Muscle of leg (tissue), 11 donors: ENCODE data around the gene TH. TPM values are rescaled to one million over a fixed set of nuclear protein-coding genes. Genes with fewer than 3 reads are reported as not detected.
A peak's percentile ranks its signal among the peaks of the same experiment; 100 is the strongest.

ENCODE experiments used
- DNase-seq: peaks from one replicate; pipeline ENCODE4 v3.0.0; 2013
- H3K27ac ChIP-seq: one replicate; pipeline ENCODE4 v1.5.1; 2013; ENCODE audit warnings: mild to moderate bottlenecking, low read length, control low read depth
- H3K27me3 ChIP-seq: one replicate; pipeline ENCODE4 v1.6.1; 2013; ENCODE audit warnings: low read length; ENCODE audit not compliant: control insufficient read depth, insufficient read depth
- H3K36me3 ChIP-seq: one replicate; pipeline ENCODE4 v1.6.1; 2013; ENCODE audit warnings: low read length; ENCODE audit not compliant: control insufficient read depth, insufficient read depth
- H3K4me1 ChIP-seq: one replicate; pipeline ENCODE4 v1.6.1; 2013; ENCODE audit warnings: low read length; ENCODE audit not compliant: control insufficient read depth, insufficient read depth
- H3K4me3 ChIP-seq: one replicate; pipeline ENCODE4 v1.5.1; 2013; ENCODE audit warnings: low read length, control low read depth
- H3K9me3 ChIP-seq: replicated peaks from 2 replicates; pipeline ENCODE4 v1.6.1; 2013; ENCODE audit warnings: low read depth, low read length; ENCODE audit not compliant: control insufficient read depth
- WGBS: methylation state at CpG from one replicate; pipeline ENCODE4 v1.1.5; 2013; ENCODE audit warnings: missing lambda C conversion rate; ENCODE audit not compliant: insufficient coverage; 5-methylcytosine and 5-hydroxymethylcytosine counted together
- polyA plus RNA-seq, 8 donors: library from polyadenylated mRNA; unstranded; fragments of 120-200 nt; gene quantifications; one replicate each; pipeline versions ENCODE4 v1.2.1 to v1.2.3, GENCODE V29; 2013; ENCODE audit warnings: inconsistent platforms in 1 of 8, low replicate concordance in 1 of 8; ENCODE audit not compliant: insufficient read length in 8 of 8, insufficient read depth in 1 of 8
- total RNA-seq: library from RNA; stranded (reverse); fragments of 120-200 nt; gene quantifications from one replicate; pipeline ENCODE4 v1.2.4, GENCODE V29; 2013

Gene TH
- total and polyA plus RNA-seq, 9 donors, result 0.33 to 1.2 (median 0.58) TPM

DNA sequence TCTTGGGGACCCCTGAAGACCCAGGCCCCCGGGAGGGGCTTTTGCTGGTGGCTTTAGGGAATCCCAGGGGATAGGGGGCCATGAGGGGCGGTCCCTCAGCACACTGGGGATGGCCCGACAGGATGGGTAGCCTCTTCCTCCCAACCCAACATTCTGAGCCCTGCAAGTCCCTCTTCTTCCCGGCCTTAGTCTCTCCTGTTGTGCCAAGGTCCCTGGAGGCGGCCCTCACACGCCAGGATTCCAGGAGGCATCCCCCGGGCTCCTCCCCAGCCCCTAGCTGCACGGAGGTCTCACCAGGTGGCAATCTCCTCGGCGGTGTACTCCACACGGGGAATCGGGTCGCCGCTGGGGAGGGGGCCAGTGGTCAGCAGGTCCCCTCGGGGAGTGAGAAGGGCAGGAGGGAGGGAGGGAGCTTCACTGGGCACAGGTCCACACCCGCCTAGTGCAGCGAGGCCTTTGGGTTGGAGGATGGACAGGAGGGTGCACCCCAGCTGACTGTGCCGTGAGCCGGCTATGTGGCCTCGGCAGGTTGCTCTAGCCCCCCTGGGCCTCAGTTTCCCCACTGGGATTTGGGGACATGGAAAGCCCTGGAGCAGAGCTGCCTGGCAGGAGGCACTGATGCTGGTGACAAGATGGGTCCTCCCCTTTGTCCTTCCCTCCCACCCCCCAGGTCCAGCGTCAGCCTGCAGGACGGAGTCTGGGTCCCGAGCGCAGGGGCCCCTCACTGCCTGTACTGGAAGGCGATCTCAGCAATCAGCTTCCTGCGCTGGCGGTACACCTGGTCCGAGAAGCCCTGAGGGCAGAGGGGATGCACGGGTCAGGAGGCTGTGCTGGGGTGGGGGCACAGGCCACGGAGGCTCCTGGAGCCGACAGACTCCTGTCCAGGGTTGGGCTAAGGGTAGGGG lies 4.2 kb downstream of the TH start:
- no peak for DNase-seq
- Histone ChIP-seq H3K9me3 (no peaks in the 10 kb centered on the region), H3K27ac (no peak overlapping the region), H3K4me1 (peaks cover 22% of the 10 kb centered on the region), H3K4me3 (no peak overlapping the region), H3K36me3 (no peaks in the 10 kb centered on the region), H3K27me3 (peaks cover 22% of the 10 kb centered on the region)
- WGBS, result 72% methylated on average over 26 of the region's 31 CpGs

DNA sequence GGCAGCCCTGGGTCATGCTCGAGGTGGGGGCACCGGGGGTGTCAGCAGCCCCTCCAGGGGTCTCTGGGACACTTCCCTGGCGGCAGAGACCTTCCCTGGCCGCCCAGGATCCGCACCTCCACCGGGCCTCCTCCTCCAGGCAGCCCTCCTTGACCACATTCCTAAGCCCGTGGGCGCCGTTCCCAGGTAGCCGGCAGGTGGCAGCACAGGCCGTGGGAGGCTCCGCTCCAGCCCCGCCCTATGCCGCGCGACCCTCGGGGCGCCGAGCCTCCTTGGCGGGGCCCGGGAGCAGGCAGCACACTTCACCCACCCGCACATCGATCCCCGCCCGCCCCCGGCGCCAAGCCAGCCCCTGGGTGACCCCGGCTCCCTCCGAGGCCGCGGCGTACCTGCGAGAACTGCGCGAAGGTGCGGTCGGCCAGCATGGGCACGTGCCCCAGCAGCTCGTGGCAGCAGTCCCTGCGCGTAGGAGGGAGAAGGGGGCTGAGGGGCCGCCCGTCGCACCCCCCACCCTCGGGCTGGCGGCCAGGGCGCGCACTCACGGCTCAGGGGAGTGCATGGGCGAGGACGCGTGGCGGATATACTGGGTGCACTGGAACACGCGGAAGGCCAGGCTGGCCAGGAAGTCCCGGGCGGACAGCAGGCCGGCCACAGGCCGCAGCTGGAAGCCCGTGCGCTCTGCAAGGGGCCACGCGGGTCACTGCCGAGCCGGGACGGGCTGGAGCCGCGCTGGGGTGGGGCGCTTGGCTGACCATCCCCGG lies 5.3 kb downstream of the TH start:
- no peaks in the 10 kb centered on the region for H3K36me3 ChIP-seq
- DNase-seq, result peak; percentile 48
- H3K4me1 ChIP-seq, result peaks cover 22% of the 10 kb centered on the region
- no peaks in the 10 kb centered on the region for H3K9me3 ChIP-seq
- 7% methylated on average over 70 of the region's 70 CpGs for WGBS
- H3K4me3 ChIP-seq, result no peak overlapping the region
- no peak overlapping the region for H3K27ac ChIP-seq
- H3K27me3 ChIP-seq, result peaks cover 22% of the 10 kb centered on the region

DNA sequence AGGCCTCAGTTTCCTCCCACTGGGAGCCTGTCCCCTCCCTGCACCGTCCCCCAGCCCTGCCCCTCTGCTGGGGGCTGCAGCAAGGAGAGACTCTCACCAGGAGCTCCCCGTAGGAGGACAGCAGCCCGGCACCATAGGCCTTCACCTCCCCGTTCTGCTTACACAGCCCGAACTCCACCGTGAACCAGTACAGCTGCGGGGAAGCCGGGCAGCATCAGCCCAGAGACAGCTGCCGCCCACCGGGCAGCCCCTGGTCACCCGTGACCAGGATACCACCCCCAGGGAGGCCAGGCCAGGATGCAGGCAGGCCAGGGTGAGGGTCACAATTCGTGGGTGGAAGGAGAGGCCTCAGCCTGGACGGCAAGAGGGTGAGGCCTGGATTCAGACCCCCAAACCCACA lies 6.0 kb downstream of the TH start:
- Histone ChIP-seq H3K9me3 (no peaks in the 10 kb centered on the region), H3K36me3 (no peaks in the 10 kb centered on the region), H3K27ac (no peak overlapping the region), H3K4me1 (peaks cover 22% of the 10 kb centered on the region), H3K4me3 (no peak overlapping the region), H3K27me3 (peaks cover 20% of the 10 kb centered on the region)
- 73% methylated on average over 10 of the region's 13 CpGs for WGBS
- no peak for DNase-seq

DNA sequence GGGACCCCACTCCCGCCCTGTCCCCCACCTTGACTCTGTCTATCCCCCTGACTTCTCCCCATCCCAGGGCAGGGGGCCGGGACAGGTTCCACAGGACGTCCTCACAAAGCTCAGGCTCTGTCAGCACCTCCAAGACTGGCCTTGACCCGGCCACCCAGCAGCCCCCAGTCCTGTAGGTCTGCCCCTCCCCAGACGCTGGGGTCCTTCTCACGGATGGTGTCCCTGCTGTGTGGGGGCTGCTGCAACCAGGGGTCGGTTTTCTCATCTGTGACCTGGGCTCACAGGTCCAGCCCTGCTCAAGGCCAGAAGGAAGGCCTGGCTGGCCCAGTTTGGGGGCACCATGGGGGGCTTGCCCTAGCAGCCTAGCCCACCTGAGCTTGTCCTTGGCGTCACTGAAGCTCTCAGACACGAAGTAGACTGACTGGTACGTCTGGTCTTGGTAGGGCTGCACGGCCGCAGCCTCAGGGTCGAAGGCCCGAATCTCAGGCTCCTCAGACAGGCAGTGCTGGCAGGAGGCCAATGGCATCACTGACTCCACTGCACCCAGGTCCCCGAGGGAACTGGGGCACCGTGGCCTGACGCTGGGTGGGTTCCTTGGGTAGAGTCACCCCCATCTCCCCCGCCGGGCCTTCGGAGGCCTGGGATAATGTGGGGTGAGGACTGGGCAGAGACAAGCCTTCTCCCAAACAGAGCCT lies 6.6 kb downstream of the TH start:
- Histone ChIP-seq H3K4me3 (no peak overlapping the region), H3K4me1 (peaks cover 22% of the 10 kb centered on the region), H3K36me3 (no peaks in the 10 kb centered on the region), H3K27ac (no peak overlapping the region), H3K9me3 (no peaks in the 10 kb centered on the region), H3K27me3 (peaks cover 18% of the 10 kb centered on the region)
- 88% methylated on average over 14 of the region's 20 CpGs for WGBS
- no peak for DNase-seq

DNA sequence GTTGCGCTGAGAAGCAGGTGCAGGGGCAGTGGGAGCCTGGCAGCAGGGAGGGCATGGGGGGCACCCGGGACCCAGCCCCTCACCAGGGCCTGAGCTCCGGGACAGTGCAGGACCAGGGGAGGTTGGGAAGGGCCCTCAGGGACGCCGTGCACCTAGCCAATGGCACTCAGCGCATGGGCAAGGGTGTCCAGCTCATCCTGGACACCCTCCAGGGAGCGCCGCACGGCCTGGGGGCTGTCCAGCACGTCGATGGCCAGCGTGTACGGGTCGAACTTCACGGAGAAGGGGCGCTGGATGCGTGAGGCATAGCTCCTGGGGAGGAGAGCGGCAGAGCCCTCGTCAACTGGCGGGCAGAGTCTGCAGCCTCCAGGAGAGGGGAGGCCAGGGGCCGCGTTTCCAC lies 7.5 kb downstream of the TH start:
- Histone ChIP-seq H3K4me3 (no peak overlapping the region), H3K27me3 (peaks cover 15% of the 10 kb centered on the region), H3K27ac (no peak overlapping the region), H3K9me3 (no peaks in the 10 kb centered on the region), H3K4me1 (peaks cover 26% of the 10 kb centered on the region), H3K36me3 (no peaks in the 10 kb centered on the region)
- no peak for DNase-seq
- WGBS, result 80% methylated on average over 22 of the region's 22 CpGs

DNA sequence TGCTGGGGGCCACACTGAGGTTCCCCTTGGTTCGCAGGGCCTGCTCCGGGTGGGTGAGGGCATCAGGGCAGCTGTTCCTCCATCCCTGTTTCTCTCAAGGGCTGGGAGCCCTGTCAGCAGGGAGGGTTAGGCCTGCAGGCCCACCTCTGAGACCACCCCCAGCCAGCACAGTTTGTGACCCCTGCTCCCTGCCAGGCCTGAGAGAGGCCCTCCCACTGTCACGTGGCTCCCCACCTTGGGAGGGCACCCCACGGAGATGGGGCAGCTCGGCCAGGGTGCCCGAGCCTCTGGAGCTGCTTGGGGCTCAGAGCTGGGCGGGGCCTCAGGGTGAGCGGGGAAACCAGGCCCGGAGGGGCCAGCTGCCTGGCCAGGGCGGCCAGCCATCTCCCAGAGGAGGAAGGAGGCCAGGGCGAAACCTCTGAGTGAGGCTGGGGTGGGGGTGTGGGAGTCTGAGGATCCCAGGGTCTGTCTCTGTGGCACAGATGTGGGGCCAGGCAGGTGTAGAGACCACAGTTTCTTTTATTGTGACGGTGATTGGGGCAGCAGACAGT lies 8.1 kb downstream of the TH start:
- 53% methylated on average over 9 of the region's 12 CpGs for WGBS
- Histone ChIP-seq H3K9me3 (no peaks in the 10 kb centered on the region), H3K27me3 (peaks cover 14% of the 10 kb centered on the region), H3K4me3 (no peak overlapping the region), H3K4me1 (peaks cover 32% of the 10 kb centered on the region), H3K27ac (no peak overlapping the region), H3K36me3 (no peaks in the 10 kb centered on the region)
- no peak for DNase-seq

DNA sequence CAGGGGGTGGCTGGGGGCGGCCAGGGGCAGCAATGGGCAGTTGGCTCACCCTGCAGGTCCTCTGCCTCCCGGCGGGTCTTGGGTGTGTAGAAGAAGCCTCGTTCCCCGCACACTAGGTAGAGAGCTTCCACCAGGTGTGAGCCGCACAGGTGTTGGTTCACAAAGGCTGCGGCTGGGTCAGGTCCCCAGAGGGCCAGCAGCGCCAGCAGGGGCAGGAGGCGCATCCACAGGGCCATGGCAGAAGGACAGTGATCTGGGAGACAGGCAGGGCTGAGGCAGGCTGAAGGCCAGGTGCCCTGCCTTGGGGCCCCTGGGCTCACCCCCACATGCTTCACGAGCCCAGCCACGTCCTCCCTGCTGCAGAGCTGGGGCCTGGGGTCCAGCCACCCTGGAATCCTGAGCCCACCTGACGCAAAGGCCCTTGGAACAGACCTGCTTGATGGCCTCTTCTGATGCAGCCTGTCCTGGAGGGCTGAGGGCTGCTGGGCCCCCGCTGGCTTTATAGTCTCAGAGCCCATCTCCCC lies 10.8 kb downstream of the TH start, which contains the start of gene INS:
TSS of gene INS (minus strand) at position 474 of the 524 bp plus-strand sequence. CDS start at position 236, 238 bp downstream.
- Histone ChIP-seq H3K27ac (no peak within 1 kb of the TSS), H3K36me3 (no peaks in the 10 kb centered on the region), H3K4me1 (peaks cover 41% of the 10 kb centered on the region), H3K4me3 (no peak within 1 kb of the TSS), H3K27me3 (peaks cover 4% of the 10 kb centered on the region), H3K9me3 (no peaks in the 10 kb centered on the region)
- WGBS, result 72% methylated on average over 11 of the region's 13 CpGs
- no peak for DNase-seq

DNA sequence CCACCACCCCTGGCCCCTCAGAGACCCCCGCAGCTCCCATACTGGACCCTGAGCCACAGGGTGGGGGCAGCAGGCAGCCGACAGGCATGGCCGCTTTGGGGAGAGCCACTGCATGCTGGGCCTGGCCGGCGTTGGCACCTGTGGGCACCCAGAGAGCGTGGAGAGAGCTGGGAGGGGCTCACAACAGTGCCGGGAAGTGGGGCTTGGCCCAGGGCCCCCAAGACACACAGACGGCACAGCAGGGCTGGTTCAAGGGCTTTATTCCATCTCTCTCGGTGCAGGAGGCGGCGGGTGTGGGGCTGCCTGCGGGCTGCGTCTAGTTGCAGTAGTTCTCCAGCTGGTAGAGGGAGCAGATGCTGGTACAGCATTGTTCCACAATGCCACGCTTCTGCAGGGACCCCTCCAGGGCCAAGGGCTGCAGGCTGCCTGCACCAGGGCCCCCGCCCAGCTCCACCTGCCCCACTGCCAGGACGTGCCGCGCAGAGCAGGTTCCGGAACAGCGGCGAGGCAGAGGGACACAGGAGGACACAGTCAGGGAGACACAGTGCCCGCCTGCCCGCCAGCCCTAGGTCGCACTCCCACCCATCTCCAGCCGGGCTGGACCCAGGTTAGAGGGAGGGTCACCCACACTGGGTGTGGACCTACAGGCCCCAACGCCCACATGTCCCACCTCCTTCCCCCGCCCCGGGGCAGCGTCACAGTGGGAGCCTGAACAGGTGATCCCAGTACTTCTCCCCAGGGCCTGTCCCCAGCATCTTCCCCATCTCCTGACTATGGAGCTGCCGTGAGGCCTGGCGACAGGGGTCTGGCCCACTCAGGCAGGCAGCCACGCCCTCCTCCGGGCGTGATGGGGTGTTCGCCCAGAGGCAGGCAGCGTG lies 11.8 kb downstream of the TH start:
- Histone ChIP-seq H3K4me1 (peaks cover 41% of the 10 kb centered on the region), H3K4me3 (no peak overlapping the region), H3K27ac (no peak overlapping the region), H3K9me3 (no peaks in the 10 kb centered on the region), H3K27me3 (peaks cover 2% of the 10 kb centered on the region), H3K36me3 (no peaks in the 10 kb centered on the region)
- WGBS, result 79% methylated on average over 26 of the region's 36 CpGs
- DNase-seq, result no peak

DNA sequence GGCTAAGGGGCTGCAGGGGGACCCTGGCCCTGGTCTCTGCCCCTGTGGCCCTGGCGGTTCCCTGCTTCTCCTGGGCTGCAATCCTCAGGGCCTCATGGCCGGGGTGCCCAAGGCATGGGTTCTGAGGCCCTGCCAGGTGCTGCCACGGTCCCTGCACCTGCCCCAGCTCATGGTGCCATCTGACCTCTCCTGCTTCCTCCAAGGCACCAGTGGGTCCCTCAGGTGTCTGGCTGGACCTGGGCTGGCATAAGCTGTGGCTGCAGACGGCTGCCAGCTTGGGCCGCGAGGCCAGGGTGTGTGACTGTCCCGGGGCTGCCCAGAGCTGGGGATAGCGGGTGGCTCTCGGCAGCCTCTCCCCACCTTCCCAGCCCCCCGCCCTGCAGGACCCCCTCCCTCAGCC lies 12.6 kb downstream of the TH start:
- Histone ChIP-seq H3K9me3 (no peaks in the 10 kb centered on the region), H3K27me3 (no peaks in the 10 kb centered on the region), H3K36me3 (no peaks in the 10 kb centered on the region), H3K4me1 (peaks cover 39% of the 10 kb centered on the region), H3K27ac (no peak overlapping the region), H3K4me3 (no peak overlapping the region)
- DNase-seq, result no peak
- WGBS, result 75% methylated on average over 1 of the region's 10 CpGs
